Upper lobe of left lung (tissue), 4 donors: ENCODE measurements around the gene MRPL20.

Experiments used
- CTCF ChIP-seq, 6 experiments: fragments of 450-650 bp in 4 of 6; fragments of 200-600 bp in 2 of 6; sonication (generic) in 2 of 6; IDR thresholded peaks; one replicate each; pipeline ENCODE4 v1.5.1; 2016 to 2019; ENCODE audit warnings: antibody characterized with exemption in 6 of 6
- EP300 ChIP-seq, 4 donors: sonication (generic); formaldehyde crosslinking; IDR thresholded peaks; one replicate each; pipeline ENCODE4 v1.5.1; 2017; ENCODE audit warnings: antibody characterized with exemption in 4 of 4, control low read depth in 2 of 4
- POLR2A ChIP-seq, 4 donors: fragments of 450-650 bp; IDR thresholded peaks; one replicate each; pipeline ENCODE4 v1.5.1; 2016 to 2017; ENCODE audit warnings: antibody characterized with exemption in 4 of 4, mild to moderate bottlenecking in 2 of 4
- POLR2AphosphoS5 ChIP-seq, 2 donors: sonication (generic); formaldehyde crosslinking; IDR thresholded peaks; one replicate each; pipeline ENCODE4 v1.5.1; 2017; ENCODE audit warnings: antibody characterized with exemption in 2 of 2

- TF ChIP-seq CTCF (IDR thresholded peaks at IDR 0.05) = no peak
- TF ChIP-seq POLR2AphosphoS5 (IDR thresholded peaks at IDR 0.05) = no peak
- TF ChIP-seq EP300 (IDR thresholded peaks at IDR 0.05) = no peak
- no peak for TF ChIP-seq POLR2A (IDR thresholded peaks at IDR 0.05)
These were observed 19.0 kb downstream of the MRPL20 start for GRCh38 chr1:1388078-1388472.
